Spleen (tissue), 11 donors: ENCODE results near the gene RHEX. TPM values are rescaled to one million over a fixed set of nuclear protein-coding genes. Genes with fewer than 3 reads are reported as not detected.

Source experiments
- DNase-seq: peaks from one replicate; pipeline ENCODE4 v3.0.0-alpha.2; 2020
- H3K27ac ChIP-seq, 8 donors: fragments of 200-600 bp; sonication (generic) in 7 of 8; 1 replicate in 4 of 8; 2 replicates in 4 of 8; pipeline versions ENCODE4 v1.5.0 to v1.8.0; 2016 to 2021; ENCODE audit warnings: inconsistent platforms in 4 of 8, mild to moderate bottlenecking in 4 of 8, moderate library complexity in 1 of 8
- H3K27me3 ChIP-seq, 7 donors: fragments of 200-600 bp; sonication (generic) in 6 of 7; replicated peaks in 1 of 7; 1 replicate in 4 of 7; 2 replicates in 3 of 7; pipeline versions ENCODE4 v1.5.0 to v1.8.0; 2016 to 2021; ENCODE audit warnings: inconsistent platforms in 3 of 7, mild to moderate bottlenecking in 1 of 7
- H3K36me3 ChIP-seq, 6 donors: fragments of 200-600 bp; sonication (generic) in 5 of 6; 1 replicate in 4 of 6; 2 replicates in 2 of 6; pipeline versions ENCODE4 v1.5.0 to v1.8.0; 2016 to 2021; ENCODE audit warnings: inconsistent platforms in 2 of 6
- H3K4me1 ChIP-seq, 6 donors: fragments of 200-600 bp; sonication (generic) in 5 of 6; 1 replicate in 3 of 6; 2 replicates in 3 of 6; pipeline versions ENCODE4 v1.5.0 to v1.8.0; 2016 to 2021; ENCODE audit warnings: inconsistent platforms in 3 of 6
- H3K4me3 ChIP-seq, 8 donors: fragments of 200-600 bp; sonication (generic) in 7 of 8; 1 replicate in 4 of 8; 2 replicates in 4 of 8; pipeline versions ENCODE4 v1.5.0 to v1.8.0; 2016 to 2021; ENCODE audit warnings: inconsistent platforms in 4 of 8, mild to moderate bottlenecking in 4 of 8, moderate library complexity in 2 of 8
- H3K9me3 ChIP-seq, 8 donors: fragments of 200-600 bp; sonication (generic) in 7 of 8; 1 replicate in 4 of 8; 2 replicates in 4 of 8; pipeline versions ENCODE4 v1.5.0 to v1.8.0; 2016 to 2021; ENCODE audit warnings: inconsistent platforms in 4 of 8
- POLR2A ChIP-seq, 3 donors: fragments of 450-650 bp; IDR thresholded peaks; one replicate each; pipeline ENCODE4 v1.5.1; 2017; ENCODE audit warnings: antibody characterized with exemption in 3 of 3, mild to moderate bottlenecking in 1 of 3
- POLR2AphosphoS5 ChIP-seq, 3 donors: sonication (generic); formaldehyde crosslinking; IDR thresholded peaks; one replicate each; pipeline ENCODE4 v1.5.1; 2017; ENCODE audit warnings: antibody characterized with exemption in 3 of 3
- whole genome bisulfite sequencing, 5 donors: extraction: QIAGEN DNeasy Blood & Tissue Kit in 3 of 5; methylation state at CpG; one replicate each; pipeline versions ENCODE4 v1.1.5 to v1.1.7; 2013 to 2018; 5-methylcytosine and 5-hydroxymethylcytosine counted together
- intact Hi-C: fragments of 100-400 bp; cut with DNase I; formaldehyde crosslinking; loops from one replicate; pipeline ENCODE4 v1.15.0; 2023; ENCODE audit warnings: low total_unique reads
- polyA plus RNA-seq, 3 donors: library from polyadenylated mRNA; stranded (reverse); fragments of 200-250 nt; gene quantifications; one replicate each; pipeline ENCODE4 v1.2.1, GENCODE V29; 2013
- total RNA-seq, 7 donors: library from RNA; depleted of rRNA in 3 of 7; stranded (reverse); fragments of >200 nt in 3 of 7; fragmentation: NEBNext Ultra II Directional in 4 of 7; extraction: Animal tissue kit (Norgen Biotek cat#: 25700) in 4 of 7; gene quantifications; one replicate each; pipeline versions ENCODE4 v1.1.0 to v1.2.1, GENCODE V29; 2016 to 2021
- TF ChIP-seq, protein P1 (sequence below), 11 experiments: fragments of 200-600 bp in 7 of 11; fragments of 450-650 bp in 4 of 11; sonication (generic) in 4 of 11; IDR thresholded peaks in 8 of 11; conservative IDR thresholded peaks in 3 of 11; 1 replicate in 7 of 11; 2 replicates in 4 of 11; pipeline versions ENCODE4 v1.4.0 to v1.8.0; 2016 to 2021; ENCODE audit warnings: antibody characterized with exemption in 11 of 11, inconsistent platforms in 4 of 11, mild to moderate bottlenecking in 1 of 11
- donor health status: healthy with polysubstance abuse.
- donor health status: DM: no; HTN: no; CAD: no; lungs with moderate emphysema.
- donor health status: DM: no; HTN: no; CAD: no.
- donor health status: Bipolar disorder and iron deficiency.
- donor health status: healthy.
- donor health status: DM: no; HTN: no; CAD: no.
- donor health status: DM: yes; HTN: yes; CAD: no.

RHEX gene
- total and polyA plus RNA-seq, 10 donors: 0.91 to 6.2 (median 2.4) TPM

- H3K9me3 ChIP-seq: no peaks in the 10 kb centered on the region
- no peak overlapping the region for H3K4me3 ChIP-seq
- no peak for DNase-seq
- intact Hi-C loops: no loop called here
- no peak for TF ChIP-seq POLR2AphosphoS5 (IDR thresholded peaks at IDR 0.05)
- 70 to 90% (median 81%) methylated on average over 4 of the region's 4 CpGs for WGBS, 5 donors
- H3K27ac ChIP-seq: no peak overlapping the region
- H3K27me3 ChIP-seq: peaks cover 0 to 9% (median 0%) of the 10 kb centered on the region in 7 donors
- H3K36me3 ChIP-seq: no peaks in the 10 kb centered on the region
- no peaks in the 10 kb centered on the region for H3K4me1 ChIP-seq
Observed at GRCh38 chr1:206020393-206021007, 32.5 kb upstream of the RHEX start.

- no peak for TF ChIP-seq POLR2A (IDR thresholded peaks at IDR 0.05)
Observed at GRCh38 chr1:206021008-206021625, 31.9 kb upstream of the RHEX start.

GRCh38 chr1:206021626-206022365 lies 31.2 kb upstream of the RHEX start:
- WGBS, 5 donors: 73 to 82% (median 78%) methylated on average over 4 of the region's 4 CpGs
- DNase-seq: no peak
- no peak overlapping the region for H3K4me3 ChIP-seq

More at GRCh38 chr1:206021008-206021625, 31.9 kb upstream of the RHEX start:
- Histone ChIP-seq H3K4me1 (no peaks in the 10 kb centered on the region), H3K27me3 (peaks cover 0 to 9% (median 0%) of the 10 kb centered on the region in 7 donors), H3K4me3 (no peak overlapping the region), H3K9me3 (no peaks in the 10 kb centered on the region), H3K36me3 (no peaks in the 10 kb centered on the region), H3K27ac (no peak overlapping the region)
- 91 to 95% (median 94%) methylated on average over 9 of the region's 9 CpGs for WGBS, 5 donors
- DNase-seq: no peak
- intact Hi-C loops: no loop called here

GRCh38 chr1:206022766-206023165 lies 30.2 kb upstream of the RHEX start:
- WGBS, 5 donors: 83 to 96% (median 94%) methylated on average over 6 to 7 of the region's 7 CpGs
- Histone ChIP-seq H3K9me3 (no peaks in the 10 kb centered on the region), H3K27me3 (peaks cover 0 to 9% (median 0%) of the 10 kb centered on the region in 7 donors), H3K27ac (no peak overlapping the region), H3K36me3 (no peaks in the 10 kb centered on the region), H3K4me3 (no peak overlapping the region), H3K4me1 (no peaks in the 10 kb centered on the region)
- TF ChIP-seq POLR2A (IDR thresholded peaks at IDR 0.05): no peak
- TF ChIP-seq POLR2AphosphoS5 (IDR thresholded peaks at IDR 0.05): no peak
- TF ChIP-seq, protein P1, sequence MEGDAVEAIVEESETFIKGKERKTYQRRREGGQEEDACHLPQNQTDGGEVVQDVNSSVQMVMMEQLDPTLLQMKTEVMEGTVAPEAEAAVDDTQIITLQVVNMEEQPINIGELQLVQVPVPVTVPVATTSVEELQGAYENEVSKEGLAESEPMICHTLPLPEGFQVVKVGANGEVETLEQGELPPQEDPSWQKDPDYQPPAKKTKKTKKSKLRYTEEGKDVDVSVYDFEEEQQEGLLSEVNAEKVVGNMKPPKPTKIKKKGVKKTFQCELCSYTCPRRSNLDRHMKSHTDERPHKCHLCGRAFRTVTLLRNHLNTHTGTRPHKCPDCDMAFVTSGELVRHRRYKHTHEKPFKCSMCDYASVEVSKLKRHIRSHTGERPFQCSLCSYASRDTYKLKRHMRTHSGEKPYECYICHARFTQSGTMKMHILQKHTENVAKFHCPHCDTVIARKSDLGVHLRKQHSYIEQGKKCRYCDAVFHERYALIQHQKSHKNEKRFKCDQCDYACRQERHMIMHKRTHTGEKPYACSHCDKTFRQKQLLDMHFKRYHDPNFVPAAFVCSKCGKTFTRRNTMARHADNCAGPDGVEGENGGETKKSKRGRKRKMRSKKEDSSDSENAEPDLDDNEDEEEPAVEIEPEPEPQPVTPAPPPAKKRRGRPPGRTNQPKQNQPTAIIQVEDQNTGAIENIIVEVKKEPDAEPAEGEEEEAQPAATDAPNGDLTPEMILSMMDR (IDR thresholded peaks at IDR 0.05 in 8 of 11, conservative IDR thresholded peaks at IDR 0.05 in 3 of 11): no peak
- intact Hi-C loops: no loop called here
- DNase-seq: no peak

More at GRCh38 chr1:206021626-206022365, 31.2 kb upstream of the RHEX start:
- TF ChIP-seq POLR2A (IDR thresholded peaks at IDR 0.05) (no peak), POLR2AphosphoS5 (IDR thresholded peaks at IDR 0.05) (no peak)
- TF ChIP-seq, protein P1 (IDR thresholded peaks at IDR 0.05 in 8 of 11, conservative IDR thresholded peaks at IDR 0.05 in 3 of 11): no peak
- Histone ChIP-seq H3K27ac (no peak overlapping the region), H3K36me3 (no peaks in the 10 kb centered on the region), H3K4me1 (no peaks in the 10 kb centered on the region), H3K9me3 (no peaks in the 10 kb centered on the region), H3K27me3 (peaks cover 0 to 9% (median 0%) of the 10 kb centered on the region in 7 donors)
- intact Hi-C loops: no loop called here

- no peak for DNase-seq
Observed at GRCh38 chr1:206023695-206024094, 29.3 kb upstream of the RHEX start, which contains the start of gene CTSE. CTSE (minus strand) TSS chr1:206023895; CDS start chr1:206023791, 104 bp downstream.

More at GRCh38 chr1:206023695-206024094, 29.3 kb upstream of the RHEX start, which contains the start of gene CTSE:
- H3K36me3 ChIP-seq: no peaks in the 10 kb centered on the region
- no peak within 1 kb of the TSS for H3K4me3 ChIP-seq
- intact Hi-C loops: no loop called here
- H3K9me3 ChIP-seq: no peaks in the 10 kb centered on the region
- peaks cover 0 to 9% (median 0%) of the 10 kb centered on the region in 7 donors for H3K27me3 ChIP-seq
- 85 to 95% (median 92%) methylated on average over 10 to 11 of the region's 11 CpGs for WGBS, 5 donors
- H3K27ac ChIP-seq: no peak within 1 kb of the TSS
- no peaks in the 10 kb centered on the region for H3K4me1 ChIP-seq
- TF ChIP-seq POLR2A (IDR thresholded peaks at IDR 0.05): no peak
- TF ChIP-seq, protein P1 (IDR thresholded peaks at IDR 0.05 in 8 of 11, conservative IDR thresholded peaks at IDR 0.05 in 3 of 11): no peak
- no peak for TF ChIP-seq POLR2AphosphoS5 (IDR thresholded peaks at IDR 0.05)
